Type B pancreatic cell (in vitro differentiated cells): ENCODE measurements around the gene CCDC183. TPM values are rescaled to one million over a fixed set of nuclear protein-coding genes. Genes with fewer than 3 reads are reported as not detected.

ENCODE experiments used
- DNase-seq: peaks from one replicate; pipeline ENCODE4 v3.0.0; 2021; ENCODE audit warnings: mixed read lengths; ENCODE audit not compliant: unreplicated experiment; ENCODE audit errors: extremely low spot score
- H3K27ac Mint-ChIP-seq: 2 replicates; pipeline ENCODE4 v1.8.0; 2021; ENCODE audit warnings: mild to moderate bottlenecking, mixed read lengths
- H3K27me3 Mint-ChIP-seq: 2 replicates; pipeline ENCODE4 v1.8.0; 2021; ENCODE audit warnings: mixed read lengths
- H3K36me3 Mint-ChIP-seq: 2 replicates; pipeline ENCODE4 v1.8.0; 2021; ENCODE audit warnings: mixed read lengths
- H3K4me1 Mint-ChIP-seq: one replicate; pipeline ENCODE4 v1.8.0; 2021; ENCODE audit warnings: mixed read lengths; ENCODE audit not compliant: unreplicated experiment
- H3K4me3 Mint-ChIP-seq: 2 replicates; pipeline ENCODE4 v1.8.0; 2021; ENCODE audit warnings: mild to moderate bottlenecking, mixed read lengths
- H3K9me3 Mint-ChIP-seq: 2 replicates; pipeline ENCODE4 v1.8.0; 2021; ENCODE audit warnings: mixed read lengths
- CTCF ChIP-seq: fragments of 200-600 bp; sonication (generic); conservative IDR thresholded peaks from 2 replicates; pipeline ENCODE4 v1.5.0; 2021; ENCODE audit warnings: antibody characterized with exemption, mild to moderate bottlenecking
- total RNA-seq: library from RNA; stranded (reverse); gene quantifications from 2 replicates; pipeline ENCODE4 v1.2.1, GENCODE V29; 2021; ENCODE audit warnings: low replicate concordance

Gene CCDC183
- total RNA-seq, 1 donor from 2014 or later = 2.9 TPM

- peak overlapping the region; percentile 87 for H3K4me3 Mint-ChIP-seq
- no peaks in the 10 kb centered on the region for H3K9me3 Mint-ChIP-seq
- no peak for TF ChIP-seq CTCF
- DNase-seq = peak; percentile 77
- H3K27me3 Mint-ChIP-seq = no peaks in the 10 kb centered on the region
- H3K27ac Mint-ChIP-seq = peak overlapping the region; percentile 84
- H3K4me1 Mint-ChIP-seq = peaks cover 11% of the 10 kb centered on the region
- peaks cover 11% of the 10 kb centered on the region for H3K36me3 Mint-ChIP-seq
Measured at GRCh38 chr9:136808075-136808805, 12.1 kb downstream of the CCDC183 start.

GRCh38 chr9:136808806-136809158 lies 12.6 kb downstream of the CCDC183 start:
- DNase-seq = no peak
- no peaks in the 10 kb centered on the region for H3K27me3 Mint-ChIP-seq
- no peaks in the 10 kb centered on the region for H3K9me3 Mint-ChIP-seq
- H3K36me3 Mint-ChIP-seq = peaks cover 12% of the 10 kb centered on the region
- H3K4me3 Mint-ChIP-seq = peak overlapping the region; percentile 87
- H3K4me1 Mint-ChIP-seq = peaks cover 11% of the 10 kb centered on the region
- H3K27ac Mint-ChIP-seq = peak overlapping the region; percentile 84
- TF ChIP-seq CTCF = no peak

- no peak for DNase-seq
- H3K36me3 Mint-ChIP-seq = peaks cover 25% of the 10 kb centered on the region
- H3K27ac Mint-ChIP-seq = no peak overlapping the region
- TF ChIP-seq CTCF = no peak
- H3K4me1 Mint-ChIP-seq = peaks cover 12% of the 10 kb centered on the region
- H3K27me3 Mint-ChIP-seq = no peaks in the 10 kb centered on the region
- no peaks in the 10 kb centered on the region for H3K9me3 Mint-ChIP-seq
- no peak overlapping the region for H3K4me3 Mint-ChIP-seq
Measured at GRCh38 chr9:136814725-136815421, 18.7 kb downstream of the CCDC183 start.

GRCh38 chr9:136815422-136815782 lies 19.3 kb downstream of the CCDC183 start:
- no peak overlapping the region for H3K27ac Mint-ChIP-seq
- no peak for TF ChIP-seq CTCF
- peaks cover 8% of the 10 kb centered on the region for H3K4me1 Mint-ChIP-seq
- no peaks in the 10 kb centered on the region for H3K9me3 Mint-ChIP-seq
- no peaks in the 10 kb centered on the region for H3K27me3 Mint-ChIP-seq
- no peak overlapping the region for H3K4me3 Mint-ChIP-seq
- peaks cover 22% of the 10 kb centered on the region for H3K36me3 Mint-ChIP-seq
- DNase-seq = no peak

DNA sequence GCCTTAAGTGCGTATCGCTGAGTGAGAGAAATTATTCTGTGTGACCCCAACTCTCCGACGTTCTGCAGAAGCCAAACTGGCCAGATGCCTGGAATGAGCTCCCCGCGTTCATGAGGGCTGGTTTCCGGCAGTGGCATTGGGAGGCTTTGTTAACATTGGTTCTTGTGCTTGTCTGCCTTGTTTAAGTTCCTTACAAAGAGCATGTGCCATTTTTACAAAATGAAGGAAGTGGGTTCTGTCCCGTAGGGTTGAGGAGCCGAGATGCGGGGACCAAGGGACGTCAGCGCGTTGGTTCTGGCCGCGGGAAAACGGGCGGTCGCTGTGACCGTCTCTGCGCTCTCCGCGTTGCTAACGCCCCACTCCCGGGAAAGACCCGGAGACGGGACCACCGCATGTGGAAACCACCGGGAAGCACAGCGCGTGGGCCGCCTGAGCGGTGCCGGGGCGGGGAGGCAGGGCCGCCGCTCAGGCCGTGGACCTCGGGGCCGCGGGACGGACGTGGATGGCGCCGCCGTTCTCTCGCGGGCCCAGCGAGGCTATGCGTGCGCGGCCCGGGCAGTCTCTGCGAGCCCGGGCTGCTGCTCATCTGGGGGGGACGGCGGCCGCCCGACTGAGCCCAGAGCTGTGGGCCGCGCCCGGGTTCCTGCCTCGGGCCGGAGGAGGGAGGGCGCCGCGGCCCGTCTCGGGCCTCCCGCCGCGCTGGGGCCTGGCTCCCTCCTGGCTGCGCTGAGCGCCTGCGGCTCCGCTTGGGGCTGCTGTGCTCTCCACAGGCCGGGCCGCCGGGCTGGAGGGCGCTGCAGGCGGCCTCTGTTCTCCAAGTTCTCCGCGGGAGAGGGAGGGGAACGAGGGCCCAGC lies 25.1 kb downstream of the CCDC183 start:
- Mint-ChIP-seq H3K9me3 (no peaks in the 10 kb centered on the region), H3K4me3 (peak overlapping the region; percentile 56), H3K27me3 (no peaks in the 10 kb centered on the region), H3K4me1 (peaks cover 10% of the 10 kb centered on the region), H3K27ac (peak overlapping the region; percentile 68), H3K36me3 (peaks cover 18% of the 10 kb centered on the region)
- TF ChIP-seq CTCF = no peak
- no peak for DNase-seq
